ENCODE results near the gene PIGT. TPM values are rescaled to one million over a fixed set of nuclear protein-coding genes. Genes with fewer than 3 reads are reported as not detected.

PIGT gene
- total and polyA plus RNA-seq, 2 of the 4 experiments (the other 2 are of a cell fraction): 31.2 to 145 TPM

DNA sequence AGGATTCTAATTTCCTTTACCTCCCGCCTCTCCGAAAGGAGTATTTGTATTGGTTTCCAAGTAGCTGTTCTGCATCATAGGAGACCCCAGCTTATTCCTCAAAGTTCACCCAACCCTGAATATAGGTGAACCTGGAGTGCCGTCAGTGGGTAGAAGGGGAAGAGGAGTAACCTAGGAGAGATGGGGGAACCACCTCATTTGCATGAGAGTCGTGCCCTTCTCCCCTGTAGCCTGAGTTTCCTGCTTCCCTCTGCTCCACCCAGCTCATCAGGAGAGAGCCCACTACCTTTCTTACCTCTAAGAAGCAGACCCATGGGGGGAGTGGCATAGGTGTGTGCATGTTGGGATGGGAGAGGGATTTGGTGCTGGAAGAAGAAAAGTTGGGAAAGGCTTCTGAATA lies 36.3 kb downstream of the PIGT start:
- Histone ChIP-seq H3K27ac (ENCODE audit: insufficient read depth, low read length) (no peak overlapping the region), H3K23ac (ENCODE audit: low read depth, low read length) (no peak overlapping the region), H2BK5ac (ENCODE audit: low read depth, low read length, poor library complexity, severe bottlenecking) (no peak overlapping the region), H3K4ac (ENCODE audit: low read depth, low read length) (no peak overlapping the region), H2AK5ac (ENCODE audit: low read depth, low read length) (no peak overlapping the region), H3K9me1 (ENCODE audit: insufficient read depth, low read length) (no peaks in the 10 kb centered on the region), H3K4me3 (ENCODE audit: insufficient read depth, low read depth, low read length) (no peak overlapping the region), H4K8ac (ENCODE audit: low read depth in 2 of 2, low read length in 2 of 2) (no peak overlapping the region), H3K14ac (replicated peaks; ENCODE audit: low read depth, low read length) (no peak overlapping the region), H3K79me1 (ENCODE audit: low read depth in 1 of 2, low read length in 2 of 2) (no peaks in the 10 kb centered on the region), H3K36me3 (ENCODE audit: control insufficient read depth, insufficient read depth, low read length) (no peaks in the 10 kb centered on the region), H3K9me3 (ENCODE audit: control insufficient read depth, insufficient read depth, low read length) (no peaks in the 10 kb centered on the region), H3K56ac (ENCODE audit: extremely low read depth, insufficient read depth, low read length) (no peak overlapping the region), H2BK20ac (ENCODE audit: low read depth, low read length) (no peak overlapping the region), H2AFZ (replicated peaks; ENCODE audit: low read length, poor library complexity) (no peak overlapping the region), H3K9ac (ENCODE audit: low read depth, low read length) (no peak overlapping the region), H2AK9ac (replicated peaks; ENCODE audit: low read depth, low read length, poor library complexity) (no peak overlapping the region), H4K20me1 (ENCODE audit: insufficient read depth, low read length) (no peaks in the 10 kb centered on the region), H3K18ac (ENCODE audit: low read depth, low read length) (no peak overlapping the region), H2BK15ac (ENCODE audit: low read depth, low read length) (no peak overlapping the region), H2BK120ac (ENCODE audit: low read depth, low read length) (no peak overlapping the region), H3K27me3 (ENCODE audit: control insufficient read depth, insufficient read depth, low read length) (peaks cover 8% of the 10 kb centered on the region), H4K5ac (ENCODE audit: low read depth, low read length) (no peak overlapping the region), H3K4me1 (ENCODE audit: control insufficient read depth, insufficient read depth, low read length) (no peaks in the 10 kb centered on the region), H4K91ac (ENCODE audit: insufficient read depth, low read depth, low read length) (no peak overlapping the region), H3K4me2 (ENCODE audit: low read depth, low read length) (no peak overlapping the region)
- dilution Hi-C loops (cut with HindIII; ENCODE audit: low sequenced_read_pairs, unreplicated experiment) (no loop called here), intact Hi-C loops (cut with micrococcal nuclease) (no loop called here), in situ Hi-C loops (cut with MboI; ENCODE audit: low sequenced_read_pairs) (no loop called here)
- no CpG with 5 or more reads among the region's 4 CpGs for WGBS, 2 experiments (ENCODE audit: extremely low coverage in 2 of 2, insufficient read length in 1 of 2)
- no peak for TF ChIP-seq CEBPB (IDR thresholded peaks at IDR 0.05; ENCODE audit: low read depth, low read length)
- no peak for TF ChIP-seq POLR2A (IDR thresholded peaks at IDR 0.05; ENCODE audit: low read depth, low read length)
- TF ChIP-seq, protein P1, sequence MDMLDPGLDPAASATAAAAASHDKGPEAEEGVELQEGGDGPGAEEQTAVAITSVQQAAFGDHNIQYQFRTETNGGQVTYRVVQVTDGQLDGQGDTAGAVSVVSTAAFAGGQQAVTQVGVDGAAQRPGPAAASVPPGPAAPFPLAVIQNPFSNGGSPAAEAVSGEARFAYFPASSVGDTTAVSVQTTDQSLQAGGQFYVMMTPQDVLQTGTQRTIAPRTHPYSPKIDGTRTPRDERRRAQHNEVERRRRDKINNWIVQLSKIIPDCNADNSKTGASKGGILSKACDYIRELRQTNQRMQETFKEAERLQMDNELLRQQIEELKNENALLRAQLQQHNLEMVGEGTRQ (IDR thresholded peaks at IDR 0.05; ENCODE audit: low read depth, low read length): no peak
- no peak for TF ChIP-seq NFE2L2 (IDR thresholded peaks at IDR 0.05; ENCODE audit: low read depth, low read length)
- no peak for TF ChIP-seq MAZ (IDR thresholded peaks at IDR 0.05; ENCODE audit: borderline replicate concordance, low read depth, low read length)
- no peak for TF ChIP-seq BHLHE40 (IDR thresholded peaks at IDR 0.05; ENCODE audit: low read depth, low read length)
- no peak for TF ChIP-seq CHD1 (IDR thresholded peaks at IDR 0.05; ENCODE audit: low read depth, low read length)
- TF ChIP-seq, protein P2, sequence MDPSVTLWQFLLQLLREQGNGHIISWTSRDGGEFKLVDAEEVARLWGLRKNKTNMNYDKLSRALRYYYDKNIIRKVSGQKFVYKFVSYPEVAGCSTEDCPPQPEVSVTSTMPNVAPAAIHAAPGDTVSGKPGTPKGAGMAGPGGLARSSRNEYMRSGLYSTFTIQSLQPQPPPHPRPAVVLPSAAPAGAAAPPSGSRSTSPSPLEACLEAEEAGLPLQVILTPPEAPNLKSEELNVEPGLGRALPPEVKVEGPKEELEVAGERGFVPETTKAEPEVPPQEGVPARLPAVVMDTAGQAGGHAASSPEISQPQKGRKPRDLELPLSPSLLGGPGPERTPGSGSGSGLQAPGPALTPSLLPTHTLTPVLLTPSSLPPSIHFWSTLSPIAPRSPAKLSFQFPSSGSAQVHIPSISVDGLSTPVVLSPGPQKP (IDR thresholded peaks at IDR 0.05; ENCODE audit: borderline replicate concordance, low read depth, low read length): no peak
- TF ChIP-seq RCOR1 (IDR thresholded peaks at IDR 0.05; ENCODE audit: insufficient replicate concordance, low read length): no peak
- TF ChIP-seq MAFK (IDR thresholded peaks at IDR 0.05; ENCODE audit: low read depth, low read length): no peak
- no peak for TF ChIP-seq RAD21 (IDR thresholded peaks at IDR 0.05; ENCODE audit: low read length)
- TF ChIP-seq FOS (IDR thresholded peaks at IDR 0.05; ENCODE audit: low read depth, low read length): no peak
- no peak for TF ChIP-seq SMC3 (IDR thresholded peaks at IDR 0.05; ENCODE audit: low read depth, low read length)
- POLR2A ChIA-PET (ENCODE audit: unreplicated experiment): no interaction called here
- CTCF ChIA-PET: interaction anchor here (1.4 kb wide), 1 partner anchor 319 kb away, joined by 8 read pairs; no protein-coding TSS in a partner anchor
- DNase-seq (no peak), ATAC-seq (ENCODE audit: low read depth) (no peak)
- BruUV-seq (replicated peaks): no TSS peak

All from IMR-90 (cell line).